8988T (cell line): ENCODE results near the gene LRP1.

Source experiments
- DNase-seq: peaks from one replicate; pipeline ENCODE4 v3.0.0; 2011

LRP1 gene

GRCh38 chr12:57215668-57216013 lies 87.4 kb downstream of the LRP1 start:
- no peak for DNase-seq

- DNase-seq, result peak; percentile 75
Measured at GRCh38 chr12:57216014-57216911, 88.0 kb downstream of the LRP1 start, which contains the start of gene NXPH4. Gene NXPH4 (plus strand): TSS chr12:57216794. CDS start chr12:57216970, 176 bp downstream.

GRCh38 chr12:57216921-57217879 lies 88.9 kb downstream of the LRP1 start:
- DNase-seq, result no peak

- DNase-seq, result no peak
Measured at GRCh38 chr12:57218030-57218853, 90.0 kb downstream of the LRP1 start.

DNA sequence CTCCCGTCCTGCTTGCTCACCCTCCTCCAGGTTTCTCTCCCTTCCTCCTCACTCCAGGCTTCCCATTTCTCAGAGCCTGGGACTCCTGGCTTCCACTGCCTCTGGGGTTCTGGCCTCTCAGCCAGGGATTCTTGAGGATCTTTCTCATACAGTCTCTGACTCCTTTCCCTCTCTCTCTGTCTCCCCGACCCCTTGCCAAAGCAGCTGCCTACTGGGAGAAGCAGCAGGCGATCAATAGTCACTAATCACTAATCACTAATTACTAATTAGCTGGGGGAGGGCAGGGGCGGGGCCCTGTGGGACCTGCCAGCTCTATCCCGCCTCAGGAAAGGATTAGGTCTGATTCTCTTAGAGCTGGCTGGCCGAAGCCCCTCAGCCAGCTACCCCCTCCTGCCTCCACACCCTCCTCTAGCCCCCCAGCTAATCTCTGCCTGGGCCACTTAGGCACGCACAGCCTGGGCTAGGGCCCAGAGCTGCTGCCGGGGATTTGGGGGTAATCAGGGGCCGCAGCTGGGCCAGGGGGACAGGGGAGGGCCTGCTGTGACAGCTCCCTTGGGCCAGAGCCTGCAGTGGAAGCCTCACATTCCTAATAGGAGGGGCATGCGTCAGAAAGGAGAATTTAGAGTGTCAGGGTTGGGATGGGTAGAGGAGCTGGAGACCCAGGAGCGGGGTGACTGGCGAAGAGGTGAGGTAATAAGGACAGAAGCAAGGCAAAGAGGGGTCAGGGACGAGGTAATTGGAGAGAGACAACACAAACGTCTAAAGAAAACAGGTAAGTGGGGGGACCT lies 91.1 kb downstream of the LRP1 start:
- no peak for DNase-seq

- no peak for DNase-seq
Measured at GRCh38 chr12:57219993-57220754, 91.9 kb downstream of the LRP1 start.

DNA sequence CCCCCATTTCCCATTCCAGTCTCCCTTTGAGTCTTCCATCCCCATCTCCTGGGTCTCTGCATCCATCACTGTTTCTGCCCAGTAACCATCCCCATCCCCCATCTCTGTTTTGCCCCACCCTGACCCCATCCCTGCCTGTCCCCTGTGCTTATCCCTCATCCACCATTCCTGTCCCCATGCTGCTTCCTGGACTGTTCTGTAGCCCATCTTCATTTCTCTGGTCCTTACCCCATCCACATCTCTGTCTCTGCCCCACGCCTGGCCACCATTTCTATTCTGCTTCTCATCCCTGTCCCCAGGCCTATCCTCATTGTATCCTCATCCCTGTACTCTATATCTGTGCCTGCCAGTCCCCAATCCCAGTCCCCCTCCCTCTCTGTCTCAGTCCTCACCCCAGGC lies 92.5 kb downstream of the LRP1 start:
- DNase-seq, result no peak

GRCh38 chr12:57221169-57221917 lies 93.1 kb downstream of the LRP1 start:
- DNase-seq, result no peak

DNA sequence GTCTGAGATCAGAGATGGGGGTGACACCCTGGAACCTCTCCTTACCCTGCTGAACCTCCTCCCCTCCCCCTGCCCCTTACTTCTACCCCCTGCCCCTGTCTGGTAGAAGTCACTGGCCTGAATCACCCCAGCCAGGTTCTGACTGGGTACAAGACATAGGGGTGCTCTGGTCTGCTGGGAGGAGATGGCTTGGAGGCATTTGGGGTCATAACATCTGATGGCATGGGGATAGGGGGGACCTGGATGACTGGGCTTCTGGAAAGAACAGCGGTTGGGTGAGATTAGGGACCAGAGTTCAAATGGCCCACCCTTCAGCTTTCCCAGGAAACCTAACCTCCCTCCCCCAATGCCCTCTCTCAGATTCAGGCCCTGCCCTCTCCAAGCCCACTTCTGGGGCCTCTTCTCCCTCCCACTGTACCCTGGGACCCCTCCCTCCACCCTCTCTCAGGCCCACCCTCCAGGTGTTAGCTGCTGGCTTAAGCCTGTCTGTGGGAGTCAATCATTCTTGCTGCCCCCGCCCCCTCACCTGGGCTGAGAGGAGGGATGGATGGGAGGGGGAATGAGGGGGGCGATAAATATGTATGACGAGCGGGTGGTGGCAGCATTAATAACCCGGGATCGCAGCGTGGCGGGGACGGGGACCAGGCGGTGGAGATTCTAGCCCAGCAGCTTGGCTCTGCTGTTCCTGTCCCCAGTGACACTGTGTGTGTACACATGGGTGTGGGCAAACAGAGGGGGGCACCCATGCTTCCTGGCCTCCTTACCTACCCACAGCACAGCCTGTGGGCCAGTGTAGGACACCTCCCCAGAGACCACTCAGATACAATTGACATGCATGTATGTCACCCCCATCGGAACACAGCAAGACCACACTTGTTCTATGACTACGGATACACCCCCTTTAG lies 94.3 kb downstream of the LRP1 start:
- no peak for DNase-seq

- no peak for DNase-seq
Measured at GRCh38 chr12:57223191-57224165, 95.2 kb downstream of the LRP1 start.

DNA sequence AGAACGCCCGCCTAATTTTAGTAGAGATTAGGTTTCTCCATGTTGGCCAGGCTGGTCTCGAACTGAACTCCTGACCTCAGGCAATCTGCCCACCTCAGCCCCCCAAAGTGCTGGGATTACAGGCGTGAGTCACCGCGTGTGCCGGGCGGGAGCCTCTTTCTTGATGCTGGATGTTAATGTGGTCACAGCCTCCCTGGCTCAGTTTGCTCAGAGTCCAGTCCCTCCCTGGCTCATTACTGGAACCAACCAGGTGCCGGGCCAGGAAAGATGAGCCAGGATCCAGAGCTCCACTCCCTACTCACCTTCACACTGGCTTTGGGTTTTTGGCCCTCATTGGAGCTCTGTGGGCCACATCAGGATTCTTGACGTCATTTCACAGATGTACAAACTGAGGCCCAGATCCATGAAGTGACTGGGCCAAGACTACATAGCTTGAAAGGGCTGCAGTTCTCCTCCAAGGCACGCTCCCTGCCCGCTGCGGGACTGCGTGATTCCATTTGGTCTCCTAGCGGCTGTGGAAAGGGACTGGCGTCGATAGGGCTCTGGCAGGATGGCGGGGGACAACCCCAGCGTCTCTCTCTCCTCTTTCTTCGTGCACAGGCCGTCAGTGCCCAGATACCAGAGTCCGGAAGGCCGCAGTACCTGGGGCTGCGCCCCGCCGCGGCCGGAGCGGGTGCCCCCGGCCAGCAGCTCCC lies 96.1 kb downstream of the LRP1 start:
- DNase-seq, result no peak

- no peak for DNase-seq
Measured at GRCh38 chr12:57224973-57225679, 96.8 kb downstream of the LRP1 start.

GRCh38 chr12:57225680-57226210 lies 97.5 kb downstream of the LRP1 start:
- DNase-seq, result no peak

GRCh38 chr12:57226588-57227314 lies 98.5 kb downstream of the LRP1 start:
- DNase-seq, result no peak

- DNase-seq, result no peak
Measured at GRCh38 chr12:57227315-57228115, 99.2 kb downstream of the LRP1 start.
